Measurements from ENCODE around the gene PLOD3. TPM values are rescaled to one million over a fixed set of nuclear protein-coding genes. Genes with fewer than 3 reads are reported as not detected.

The PLOD3 gene
- total RNA-seq, 1 experiment from 2014 or later, result 48.3 TPM

GRCh38 chr7:101235522-101235921 is 18.1 kb upstream of the PLOD3 start:
- CTCF ChIA-PET, result interaction anchor here (0.9 to 8.0 kb wide), 14 partner anchors 9 to 273 kb away, joined by 3 to 80 read pairs (median 4); partner anchors contain the start of genes FIS1, PLOD3 and ZNHIT1
- POLR2A ChIA-PET, result interaction anchor here (1.9 kb wide), 1 partner anchor 9 kb away, joined by 13 read pairs; the partner anchor contains the start of gene FIS1
- peaks cover under 1% of the 10 kb centered on the region; the same call in 1 of the 2 replicates for H3K36me3 Mint-ChIP-seq
- no peak overlapping the region for H3K4me3 Mint-ChIP-seq
- H3K9me3 Mint-ChIP-seq, result no peaks in the 10 kb centered on the region
- H3K4me1 Mint-ChIP-seq, result peaks cover 37% of the 10 kb centered on the region
- H3K27ac Mint-ChIP-seq, result no peak overlapping the region
- ATAC-seq (no peak), DNase-seq (ENCODE audit: low spot score) (no peak)
- H3K27me3 Mint-ChIP-seq (ENCODE audit: low read depth), result no peaks in the 10 kb centered on the region
- TF ChIP-seq PREB (CRISPR knock-in tag; IDR thresholded peaks at IDR 0.05; ENCODE audit: borderline replicate concordance) (no peak), ATF2 (CRISPR knock-in tag; IDR thresholded peaks at IDR 0.05; ENCODE audit: borderline replicate concordance, low read depth) (no peak), NFYB (CRISPR knock-in tag; conservative IDR thresholded peaks at IDR 0.05; ENCODE audit: low read depth) (no peak), KAT7 (CRISPR knock-in tag; IDR thresholded peaks at IDR 0.05; ENCODE audit: borderline replicate concordance) (no peak), IRF2 (CRISPR knock-in tag; IDR thresholded peaks at IDR 0.05; ENCODE audit: borderline replicate concordance, low read depth) (no peak), NFATC4 (CRISPR knock-in tag; IDR thresholded peaks at IDR 0.05) (no peak), ZNF263 (CRISPR knock-in tag; IDR thresholded peaks at IDR 0.05; ENCODE audit: low read depth) (no peak), ZNF512 (CRISPR knock-in tag; IDR thresholded peaks at IDR 0.05; ENCODE audit: borderline replicate concordance) (no peak), ETV6 (CRISPR knock-in tag; IDR thresholded peaks at IDR 0.05) (no peak), SMAD3 (CRISPR knock-in tag; IDR thresholded peaks at IDR 0.05; ENCODE audit: borderline replicate concordance) (no peak), CREB1 (CRISPR knock-in tag; IDR thresholded peaks at IDR 0.05) (no peak), ZNF532 (CRISPR knock-in tag; IDR thresholded peaks at IDR 0.05; ENCODE audit: borderline replicate concordance) (no peak), ZSCAN18 (CRISPR knock-in tag; IDR thresholded peaks at IDR 0.05) (no peak), TCF7 (CRISPR knock-in tag; IDR thresholded peaks at IDR 0.05; ENCODE audit: low read depth) (no peak), JAZF1 (CRISPR knock-in tag; IDR thresholded peaks at IDR 0.05) (no peak), ZNF121 (CRISPR knock-in tag; IDR thresholded peaks at IDR 0.05) (no peak), E2F5 (CRISPR knock-in tag; IDR thresholded peaks at IDR 0.05) (no peak), ERG (CRISPR knock-in tag; IDR thresholded peaks at IDR 0.05) (no peak)

Data from WTC11 (cell line).